HL-60 (cell line): ENCODE measurements around the gene ELMO1.

ENCODE experiments used
- GABPA ChIP-seq: IDR thresholded peaks from 2 replicates; pipeline ENCODE4 v1.6.1; 2012; ENCODE audit warnings: low read depth
- POLR2AphosphoS5 ChIP-seq: IDR thresholded peaks from 2 replicates; pipeline ENCODE4 v1.6.1; 2012; ENCODE audit warnings: low read depth
- SPI1 ChIP-seq: IDR thresholded peaks from 2 replicates; pipeline ENCODE4 v1.6.1; 2012; ENCODE audit warnings: low read depth, mild to moderate bottlenecking, borderline replicate concordance
- TF ChIP-seq, protein P1 (sequence below): IDR thresholded peaks from one replicate; pipeline ENCODE4 v1.5.1; 2011; ENCODE audit warnings: low read length, control low read depth, inconsistent platforms; ENCODE audit not compliant: insufficient read depth
- TF ChIP-seq, protein P2 (sequence below): IDR thresholded peaks from 2 replicates; pipeline ENCODE4 v1.6.1; 2012; ENCODE audit warnings: low read depth; ENCODE audit not compliant: insufficient replicate concordance

DNA sequence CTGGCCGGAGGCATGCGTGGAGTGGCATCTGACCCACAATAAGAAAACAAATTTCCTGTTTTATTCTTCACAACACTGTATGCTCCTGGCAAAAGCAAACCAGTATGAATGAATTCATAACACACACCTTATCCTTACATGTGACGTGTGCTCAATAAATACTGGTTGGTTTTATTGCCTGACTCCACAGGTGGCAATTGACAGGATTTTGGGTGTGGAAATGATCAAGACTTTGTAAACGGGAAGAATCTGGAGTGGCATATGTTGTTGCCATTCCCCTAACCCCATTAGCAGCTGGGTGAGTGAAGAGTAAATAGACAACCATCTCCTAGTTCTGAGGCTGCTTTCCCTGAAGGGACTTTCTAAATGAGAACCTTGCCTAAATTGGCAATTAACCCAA is 508.8 kb downstream of the ELMO1 start:
- TF ChIP-seq, protein P1, sequence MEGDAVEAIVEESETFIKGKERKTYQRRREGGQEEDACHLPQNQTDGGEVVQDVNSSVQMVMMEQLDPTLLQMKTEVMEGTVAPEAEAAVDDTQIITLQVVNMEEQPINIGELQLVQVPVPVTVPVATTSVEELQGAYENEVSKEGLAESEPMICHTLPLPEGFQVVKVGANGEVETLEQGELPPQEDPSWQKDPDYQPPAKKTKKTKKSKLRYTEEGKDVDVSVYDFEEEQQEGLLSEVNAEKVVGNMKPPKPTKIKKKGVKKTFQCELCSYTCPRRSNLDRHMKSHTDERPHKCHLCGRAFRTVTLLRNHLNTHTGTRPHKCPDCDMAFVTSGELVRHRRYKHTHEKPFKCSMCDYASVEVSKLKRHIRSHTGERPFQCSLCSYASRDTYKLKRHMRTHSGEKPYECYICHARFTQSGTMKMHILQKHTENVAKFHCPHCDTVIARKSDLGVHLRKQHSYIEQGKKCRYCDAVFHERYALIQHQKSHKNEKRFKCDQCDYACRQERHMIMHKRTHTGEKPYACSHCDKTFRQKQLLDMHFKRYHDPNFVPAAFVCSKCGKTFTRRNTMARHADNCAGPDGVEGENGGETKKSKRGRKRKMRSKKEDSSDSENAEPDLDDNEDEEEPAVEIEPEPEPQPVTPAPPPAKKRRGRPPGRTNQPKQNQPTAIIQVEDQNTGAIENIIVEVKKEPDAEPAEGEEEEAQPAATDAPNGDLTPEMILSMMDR = no peak
- TF ChIP-seq POLR2AphosphoS5 (no peak), GABPA (no peak), SPI1 (no peak)
- TF ChIP-seq, protein P2, sequence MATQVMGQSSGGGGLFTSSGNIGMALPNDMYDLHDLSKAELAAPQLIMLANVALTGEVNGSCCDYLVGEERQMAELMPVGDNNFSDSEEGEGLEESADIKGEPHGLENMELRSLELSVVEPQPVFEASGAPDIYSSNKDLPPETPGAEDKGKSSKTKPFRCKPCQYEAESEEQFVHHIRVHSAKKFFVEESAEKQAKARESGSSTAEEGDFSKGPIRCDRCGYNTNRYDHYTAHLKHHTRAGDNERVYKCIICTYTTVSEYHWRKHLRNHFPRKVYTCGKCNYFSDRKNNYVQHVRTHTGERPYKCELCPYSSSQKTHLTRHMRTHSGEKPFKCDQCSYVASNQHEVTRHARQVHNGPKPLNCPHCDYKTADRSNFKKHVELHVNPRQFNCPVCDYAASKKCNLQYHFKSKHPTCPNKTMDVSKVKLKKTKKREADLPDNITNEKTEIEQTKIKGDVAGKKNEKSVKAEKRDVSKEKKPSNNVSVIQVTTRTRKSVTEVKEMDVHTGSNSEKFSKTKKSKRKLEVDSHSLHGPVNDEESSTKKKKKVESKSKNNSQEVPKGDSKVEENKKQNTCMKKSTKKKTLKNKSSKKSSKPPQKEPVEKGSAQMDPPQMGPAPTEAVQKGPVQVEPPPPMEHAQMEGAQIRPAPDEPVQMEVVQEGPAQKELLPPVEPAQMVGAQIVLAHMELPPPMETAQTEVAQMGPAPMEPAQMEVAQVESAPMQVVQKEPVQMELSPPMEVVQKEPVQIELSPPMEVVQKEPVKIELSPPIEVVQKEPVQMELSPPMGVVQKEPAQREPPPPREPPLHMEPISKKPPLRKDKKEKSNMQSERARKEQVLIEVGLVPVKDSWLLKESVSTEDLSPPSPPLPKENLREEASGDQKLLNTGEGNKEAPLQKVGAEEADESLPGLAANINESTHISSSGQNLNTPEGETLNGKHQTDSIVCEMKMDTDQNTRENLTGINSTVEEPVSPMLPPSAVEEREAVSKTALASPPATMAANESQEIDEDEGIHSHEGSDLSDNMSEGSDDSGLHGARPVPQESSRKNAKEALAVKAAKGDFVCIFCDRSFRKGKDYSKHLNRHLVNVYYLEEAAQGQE = no peak
